22Rv1 (cell line): Measurements from ENCODE around the gene KHDC1.

Experiments
- ZFX ChIP-seq: fragments of 450-650 bp; IDR thresholded peaks from 2 replicates; pipeline ENCODE4 v1.6.1; 2017; ENCODE audit warnings: antibody characterized with exemption, borderline replicate concordance
- TF ChIP-seq, protein P1 (sequence below): fragments of 450-650 bp; IDR thresholded peaks from 2 replicates; pipeline ENCODE4 v1.5.1; 2017; ENCODE audit warnings: mild to moderate bottlenecking

DNA sequence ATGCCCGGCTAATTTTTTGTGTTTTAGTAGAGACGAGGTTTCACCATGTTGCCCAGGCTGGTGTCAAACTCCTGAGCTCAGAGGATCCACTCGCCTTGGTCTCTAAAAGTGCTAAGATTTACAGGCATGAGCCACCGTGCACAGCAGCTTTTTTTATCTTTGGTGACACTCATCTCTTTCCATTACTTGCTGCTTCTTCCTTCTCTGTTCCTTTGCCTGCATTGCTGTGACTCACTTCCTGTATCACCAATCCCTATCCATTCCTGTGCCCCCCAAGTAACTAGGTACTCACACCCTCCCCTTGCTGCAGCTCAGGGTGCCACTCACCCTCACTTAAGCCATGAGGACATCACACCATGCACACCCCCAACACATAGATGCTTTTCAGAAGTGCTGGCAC is 62.3 kb downstream of the KHDC1 start:
- TF ChIP-seq, protein P1, sequence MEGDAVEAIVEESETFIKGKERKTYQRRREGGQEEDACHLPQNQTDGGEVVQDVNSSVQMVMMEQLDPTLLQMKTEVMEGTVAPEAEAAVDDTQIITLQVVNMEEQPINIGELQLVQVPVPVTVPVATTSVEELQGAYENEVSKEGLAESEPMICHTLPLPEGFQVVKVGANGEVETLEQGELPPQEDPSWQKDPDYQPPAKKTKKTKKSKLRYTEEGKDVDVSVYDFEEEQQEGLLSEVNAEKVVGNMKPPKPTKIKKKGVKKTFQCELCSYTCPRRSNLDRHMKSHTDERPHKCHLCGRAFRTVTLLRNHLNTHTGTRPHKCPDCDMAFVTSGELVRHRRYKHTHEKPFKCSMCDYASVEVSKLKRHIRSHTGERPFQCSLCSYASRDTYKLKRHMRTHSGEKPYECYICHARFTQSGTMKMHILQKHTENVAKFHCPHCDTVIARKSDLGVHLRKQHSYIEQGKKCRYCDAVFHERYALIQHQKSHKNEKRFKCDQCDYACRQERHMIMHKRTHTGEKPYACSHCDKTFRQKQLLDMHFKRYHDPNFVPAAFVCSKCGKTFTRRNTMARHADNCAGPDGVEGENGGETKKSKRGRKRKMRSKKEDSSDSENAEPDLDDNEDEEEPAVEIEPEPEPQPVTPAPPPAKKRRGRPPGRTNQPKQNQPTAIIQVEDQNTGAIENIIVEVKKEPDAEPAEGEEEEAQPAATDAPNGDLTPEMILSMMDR: no peak
- no peak for TF ChIP-seq ZFX
